Measurements from ENCODE around the gene PPARA.

GRCh38 chr22:46124383-46125144 is 25.8 kb upstream of the PPARA start:
- TF ChIP-seq, protein P1, sequence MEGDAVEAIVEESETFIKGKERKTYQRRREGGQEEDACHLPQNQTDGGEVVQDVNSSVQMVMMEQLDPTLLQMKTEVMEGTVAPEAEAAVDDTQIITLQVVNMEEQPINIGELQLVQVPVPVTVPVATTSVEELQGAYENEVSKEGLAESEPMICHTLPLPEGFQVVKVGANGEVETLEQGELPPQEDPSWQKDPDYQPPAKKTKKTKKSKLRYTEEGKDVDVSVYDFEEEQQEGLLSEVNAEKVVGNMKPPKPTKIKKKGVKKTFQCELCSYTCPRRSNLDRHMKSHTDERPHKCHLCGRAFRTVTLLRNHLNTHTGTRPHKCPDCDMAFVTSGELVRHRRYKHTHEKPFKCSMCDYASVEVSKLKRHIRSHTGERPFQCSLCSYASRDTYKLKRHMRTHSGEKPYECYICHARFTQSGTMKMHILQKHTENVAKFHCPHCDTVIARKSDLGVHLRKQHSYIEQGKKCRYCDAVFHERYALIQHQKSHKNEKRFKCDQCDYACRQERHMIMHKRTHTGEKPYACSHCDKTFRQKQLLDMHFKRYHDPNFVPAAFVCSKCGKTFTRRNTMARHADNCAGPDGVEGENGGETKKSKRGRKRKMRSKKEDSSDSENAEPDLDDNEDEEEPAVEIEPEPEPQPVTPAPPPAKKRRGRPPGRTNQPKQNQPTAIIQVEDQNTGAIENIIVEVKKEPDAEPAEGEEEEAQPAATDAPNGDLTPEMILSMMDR (IDR thresholded peaks at IDR 0.05): no peak
- TF ChIP-seq POLR2A (IDR thresholded peaks at IDR 0.05): no peak
- no peak for TF ChIP-seq EP300 (IDR thresholded peaks at IDR 0.05)
- no peak for TF ChIP-seq POLR2AphosphoS5 (IDR thresholded peaks at IDR 0.05)

Measured in upper lobe of left lung (tissue), 4 donors.